Right cardiac atrium (tissue), 5 donors: ENCODE data around the gene R3HDM2. TPM values are rescaled to one million over a fixed set of nuclear protein-coding genes. Genes with fewer than 3 reads are reported as not detected.

Source experiments
- ATAC-seq, 2 donors: fragments of 200-7000 bp; cut with Tn5 transposase; one replicate each; pipeline versions ENCODE4 v1.8.0 to v1.9.1; 2020; ENCODE audit warnings: moderate library complexity in 2 of 2, mild to moderate bottlenecking in 1 of 2
- DNase-seq, 3 donors: peaks; one replicate each; pipeline ENCODE4 v3.0.0-alpha.2; 2020
- H3K27ac ChIP-seq: one replicate; pipeline ENCODE4 v1.5.1; 2013; ENCODE audit warnings: mild to moderate bottlenecking, low read length, control low read depth, moderate library complexity
- H3K27me3 ChIP-seq: one replicate; pipeline ENCODE4 v1.6.1; 2013; ENCODE audit not compliant: control insufficient read depth, insufficient read depth
- H3K4me1 ChIP-seq: one replicate; pipeline ENCODE4 v1.6.1; 2013; ENCODE audit warnings: low read length; ENCODE audit not compliant: control insufficient read depth, insufficient read depth
- H3K4me3 ChIP-seq: one replicate; pipeline ENCODE4 v1.5.1; 2013; ENCODE audit warnings: low read length, control low read depth
- H3K9me3 ChIP-seq: one replicate; pipeline ENCODE4 v1.6.1; 2013; ENCODE audit warnings: low read length; ENCODE audit not compliant: control insufficient read depth
- WGBS: extraction: QIAGEN DNeasy Blood & Tissue Kit; methylation state at CpG from one replicate; pipeline ENCODE4 v1.1.7; 2013; 5-methylcytosine and 5-hydroxymethylcytosine counted together
- intact Hi-C, 4 donors: fragments of 100-400 bp; cut with DNase I; formaldehyde crosslinking; loops; one replicate each; pipeline versions ENCODE4 v1.11.0 to v1.14.0; 2022 to 2023
- polyA plus RNA-seq: library from polyadenylated mRNA; stranded (reverse); fragments of 200-250 nt; gene quantifications from one replicate; pipeline ENCODE4 v1.2.3, GENCODE V29; 2013
- total RNA-seq, 4 donors: library from RNA; stranded (reverse); fragmentation: NEBNext Ultra II Directional; extraction: Animal tissue kit (Norgen Biotek cat#: 25700); gene quantifications; one replicate each; pipeline ENCODE4 v1.2.1, GENCODE V29; 2021
- donor health status: healthy with polysubstance abuse.
- donor health status: DM: no; HTN: yes; CAD: no.
- donor health status: DM: no; HTN: no; CAD: no.
- donor health status: DM: no; HTN: yes; CAD: no; lungs with severe emphysema.
- donor health status: DM: yes; HTN: yes; CAD: no.

The R3HDM2 gene
- total and polyA plus RNA-seq, 5 donors, result 23.1 to 85.2 (median 73.8) TPM

DNA sequence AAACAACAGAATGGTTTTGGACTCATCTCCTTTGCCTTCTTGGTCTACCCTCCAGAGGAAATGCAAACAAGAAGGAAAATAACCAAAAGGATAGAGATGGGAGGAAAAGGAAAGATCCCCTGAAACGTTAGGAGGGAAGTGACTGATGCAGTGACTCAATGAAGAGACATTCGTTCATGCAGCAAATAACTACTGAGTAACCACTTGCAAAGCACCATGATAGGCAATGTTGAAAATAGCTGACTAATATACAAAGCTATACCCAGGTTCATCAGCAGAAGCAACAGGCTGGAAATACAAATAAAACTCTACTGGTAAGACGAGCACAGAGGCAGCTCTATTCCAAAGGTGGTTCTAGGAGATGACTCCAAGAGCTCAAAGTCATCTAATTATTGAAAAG, 41.8 kb downstream of the R3HDM2 start:
- WGBS, result 36% methylated on average over 3 of the region's 3 CpGs

DNA sequence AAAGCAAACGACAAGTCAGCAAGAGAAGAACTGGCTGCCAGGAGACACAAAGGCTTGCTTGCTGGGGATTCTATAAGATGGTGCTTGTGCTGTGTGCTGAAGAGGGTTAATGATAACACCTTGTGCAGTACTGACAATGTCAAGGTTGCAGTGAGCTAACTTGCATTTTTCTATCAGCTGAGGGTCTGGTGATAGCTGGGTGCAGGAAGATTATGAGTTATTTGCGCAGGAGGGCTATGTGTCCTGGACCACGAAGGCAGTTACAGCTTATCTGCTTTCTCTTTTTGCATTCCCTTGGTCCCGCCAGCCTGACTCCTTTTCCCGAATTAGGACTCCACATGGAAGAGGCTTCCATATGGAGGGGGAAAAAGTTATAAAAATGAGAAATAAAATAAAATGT, 42.4 kb downstream of the R3HDM2 start:
- ATAC-seq (peak in 1 of 2 donors; percentile 24), DNase-seq (no peak)
- Histone ChIP-seq H3K4me3 (no peak overlapping the region), H3K4me1 (no peaks in the 10 kb centered on the region), H3K9me3 (no peaks in the 10 kb centered on the region), H3K27me3 (no peaks in the 10 kb centered on the region), H3K27ac (peak overlapping the region; percentile 52)
- intact Hi-C loops, result no loop called here
- 58% methylated on average over 5 of the region's 5 CpGs for WGBS

More for the DNA sequence above, 41.8 kb downstream of the R3HDM2 start:
- intact Hi-C loops, result no loop called here
- Histone ChIP-seq H3K9me3 (no peaks in the 10 kb centered on the region), H3K27ac (no peak overlapping the region), H3K4me1 (no peaks in the 10 kb centered on the region), H3K4me3 (no peak overlapping the region), H3K27me3 (no peaks in the 10 kb centered on the region)
- ATAC-seq (no peak), DNase-seq (no peak)

- H3K9me3 ChIP-seq, result no peaks in the 10 kb centered on the region
- H3K4me3 ChIP-seq, result no peak overlapping the region
- WGBS, result 97% methylated on average over 33 of the region's 33 CpGs
- intact Hi-C loops, result no loop called here
- H3K27me3 ChIP-seq, result no peaks in the 10 kb centered on the region
- no peak for ATAC-seq
- no peak overlapping the region for H3K27ac ChIP-seq
- H3K4me1 ChIP-seq, result no peaks in the 10 kb centered on the region
- no peak for DNase-seq
Measured at GRCh38 chr12:57386187-57386720, 44.6 kb downstream of the R3HDM2 start.

GRCh38 chr12:57385586-57385985, 45.3 kb downstream of the R3HDM2 start:
- no peaks in the 10 kb centered on the region for H3K9me3 ChIP-seq
- H3K4me3 ChIP-seq, result no peak overlapping the region
- intact Hi-C loops, result no loop called here
- ATAC-seq (no peak), DNase-seq (no peak)
- H3K4me1 ChIP-seq, result no peaks in the 10 kb centered on the region
- H3K27me3 ChIP-seq, result no peaks in the 10 kb centered on the region
- no peak overlapping the region for H3K27ac ChIP-seq
- 96% methylated on average over 3 of the region's 3 CpGs for WGBS

DNA sequence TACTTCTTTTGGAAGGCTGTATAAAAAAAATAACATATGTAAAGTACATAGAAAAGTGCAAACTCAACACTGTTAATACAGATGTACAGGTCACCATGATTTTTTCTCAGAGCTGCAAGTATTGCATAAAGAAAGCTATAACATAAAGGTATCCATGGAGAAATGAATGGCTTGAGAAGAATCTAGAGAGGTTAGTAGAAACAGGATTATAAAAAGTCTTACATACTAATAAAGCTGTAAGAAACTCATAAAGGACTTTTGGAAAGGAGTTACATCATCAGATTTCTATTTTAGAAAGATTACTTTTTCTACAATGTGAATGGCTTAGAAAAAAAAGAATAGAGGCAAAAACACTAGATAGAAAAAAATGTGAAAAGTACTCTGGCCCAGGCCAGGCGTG, 46.4 kb downstream of the R3HDM2 start:
- Histone ChIP-seq H3K9me3 (no peaks in the 10 kb centered on the region), H3K27ac (no peak overlapping the region), H3K27me3 (no peaks in the 10 kb centered on the region), H3K4me1 (no peaks in the 10 kb centered on the region), H3K4me3 (no peak overlapping the region)
- intact Hi-C loops, result no loop called here
- ATAC-seq, result no peak
- DNase-seq, result no peak
- 84% methylated on average over 1 of the region's 1 CpG for WGBS

DNA sequence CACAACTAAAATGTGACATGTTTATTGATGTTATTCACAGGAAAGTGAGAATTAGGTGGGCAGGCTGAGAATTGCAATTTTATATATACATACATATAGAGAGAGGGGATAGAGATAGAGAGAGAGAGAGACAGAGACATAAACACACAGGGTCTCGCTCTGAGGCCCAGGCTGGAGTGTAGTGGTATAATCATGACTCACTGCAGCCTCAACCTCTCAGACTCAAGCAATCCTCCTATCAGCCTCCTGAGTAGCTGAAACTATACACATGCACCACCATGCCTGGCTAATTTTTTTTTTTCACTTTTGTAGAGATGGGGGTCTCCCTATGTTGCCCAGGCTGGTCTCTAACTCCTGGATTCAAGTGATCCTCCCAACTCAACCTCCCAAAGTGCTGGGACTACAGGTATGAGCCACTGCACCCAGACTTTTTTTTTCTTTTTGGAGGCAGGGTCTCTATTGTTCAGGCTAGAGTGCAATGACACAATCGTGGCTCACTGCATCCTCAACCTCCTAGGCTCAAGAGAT, 49.1 kb downstream of the R3HDM2 start:
- Histone ChIP-seq H3K27me3 (no peaks in the 10 kb centered on the region), H3K27ac (no peak overlapping the region), H3K4me3 (no peak overlapping the region), H3K9me3 (no peaks in the 10 kb centered on the region), H3K4me1 (no peaks in the 10 kb centered on the region)
- WGBS, result 79% methylated on average over 2 of the region's 2 CpGs
- intact Hi-C loops, result no loop called here
- no peak for ATAC-seq
- no peak for DNase-seq

DNA sequence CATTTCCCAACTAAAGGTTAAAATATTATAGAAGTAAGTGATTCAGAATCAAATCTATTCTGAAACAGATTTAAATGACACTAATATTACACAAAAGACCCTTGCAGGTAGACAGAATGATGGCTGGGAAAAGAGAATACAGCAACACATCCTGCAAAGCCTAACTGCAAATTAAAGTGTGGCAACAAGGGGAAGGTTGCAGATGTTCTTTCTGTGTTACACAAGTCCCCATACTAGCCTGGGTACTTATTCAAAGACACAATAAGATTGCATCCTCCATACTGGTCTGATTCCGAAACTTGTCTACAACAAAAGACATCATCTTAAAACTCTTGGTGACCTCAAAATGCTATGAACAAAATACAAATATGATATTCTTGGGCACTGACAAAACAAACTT, 50.5 kb downstream of the R3HDM2 start:
- Histone ChIP-seq H3K9me3 (no peaks in the 10 kb centered on the region), H3K27me3 (no peaks in the 10 kb centered on the region), H3K4me1 (no peaks in the 10 kb centered on the region), H3K27ac (no peak overlapping the region), H3K4me3 (no peak overlapping the region)
- ATAC-seq (no peak), DNase-seq (no peak)
- intact Hi-C loops, result no loop called here
- WGBS, result 97% methylated on average over 1 of the region's 1 CpG

- intact Hi-C loops, result no loop called here
- DNase-seq (no peak), ATAC-seq (peak in 1 of 2 donors; percentile 33)
- no peak overlapping the region for H3K4me3 ChIP-seq
- 77% methylated on average over 3 of the region's 3 CpGs for WGBS
- no peaks in the 10 kb centered on the region for H3K4me1 ChIP-seq
- H3K27ac ChIP-seq, result no peak overlapping the region
- H3K27me3 ChIP-seq, result no peaks in the 10 kb centered on the region
- no peaks in the 10 kb centered on the region for H3K9me3 ChIP-seq
Measured at GRCh38 chr12:57377103-57377840, 53.6 kb downstream of the R3HDM2 start.

- ATAC-seq (peak; percentile 41 to 79), DNase-seq (no peak)
- intact Hi-C loops, result no loop called here
- H3K4me3 ChIP-seq, result no peak overlapping the region
- H3K9me3 ChIP-seq, result no peaks in the 10 kb centered on the region
- peak overlapping the region; percentile 7 for H3K27ac ChIP-seq
- 39% methylated on average over 4 of the region's 4 CpGs for WGBS
- no peaks in the 10 kb centered on the region for H3K4me1 ChIP-seq
- H3K27me3 ChIP-seq, result no peaks in the 10 kb centered on the region
Measured at GRCh38 chr12:57372233-57372632, 58.6 kb downstream of the R3HDM2 start.

DNA sequence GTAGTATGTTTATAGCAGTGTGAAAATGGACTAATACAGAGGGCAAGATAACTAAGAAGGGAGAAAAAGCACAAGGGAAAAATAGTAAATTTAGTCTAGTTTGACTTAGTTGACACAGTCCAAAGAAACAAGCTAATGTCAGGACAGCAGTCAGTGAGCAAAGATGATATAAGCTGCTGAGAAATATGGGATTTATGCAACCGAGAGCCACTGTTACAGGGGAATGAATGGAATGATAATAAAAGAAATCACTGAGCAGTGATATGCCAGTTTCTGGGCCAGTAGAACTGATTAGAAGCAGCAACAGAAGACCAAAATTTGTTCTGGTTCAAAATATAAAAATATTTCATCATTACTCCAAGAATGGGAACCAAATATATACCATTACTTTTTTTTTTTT, 60.1 kb downstream of the R3HDM2 start:
- intact Hi-C loops, result no loop called here
- 40% methylated on average over 1 of the region's 1 CpG for WGBS

DNA sequence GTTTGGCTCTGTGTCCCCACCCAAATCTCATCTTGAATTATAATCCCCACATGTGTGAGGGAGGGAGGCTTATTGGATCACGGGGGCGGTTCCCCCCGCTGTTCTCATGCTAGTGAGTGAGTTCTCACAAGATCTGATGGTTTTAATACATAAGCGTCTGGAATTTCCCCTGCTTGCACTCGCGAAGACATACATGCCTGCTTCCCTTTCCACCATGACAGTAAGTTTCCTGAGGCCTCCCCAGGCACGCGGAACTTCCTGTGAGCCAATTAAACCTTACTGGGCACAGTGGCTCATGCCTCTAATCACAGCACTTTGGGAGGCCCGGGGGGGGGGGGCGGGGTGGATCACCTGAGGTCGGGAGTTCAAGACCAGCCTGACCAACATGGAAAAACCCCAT, 60.8 kb downstream of the R3HDM2 start:
- H3K4me1 ChIP-seq, result no peaks in the 10 kb centered on the region
- H3K4me3 ChIP-seq, result no peak overlapping the region
- DNase-seq (no peak), ATAC-seq (no peak)
- H3K9me3 ChIP-seq, result no peaks in the 10 kb centered on the region
- 95% methylated on average over 11 of the region's 11 CpGs for WGBS
- H3K27ac ChIP-seq, result no peak overlapping the region
- H3K27me3 ChIP-seq, result no peaks in the 10 kb centered on the region
- intact Hi-C loops, result no loop called here

More for the DNA sequence above, 60.1 kb downstream of the R3HDM2 start:
- Histone ChIP-seq H3K9me3 (no peaks in the 10 kb centered on the region), H3K4me3 (no peak overlapping the region), H3K27me3 (no peaks in the 10 kb centered on the region), H3K4me1 (no peaks in the 10 kb centered on the region), H3K27ac (no peak overlapping the region)
- ATAC-seq (no peak), DNase-seq (no peak)
